Fibroblast of skin of abdomen (primary cell): ENCODE measurements around the gene KRT12.
"Not testable (repeated sequence)": the region's sequence is repeated elsewhere in the genome, so short reads cannot be mapped to it uniquely, and the experiment has no call there.

Experiments
- DNase-seq: peaks from one replicate; pipeline ENCODE4 v3.0.0-alpha.2; 2013

KRT12 gene

DNA sequence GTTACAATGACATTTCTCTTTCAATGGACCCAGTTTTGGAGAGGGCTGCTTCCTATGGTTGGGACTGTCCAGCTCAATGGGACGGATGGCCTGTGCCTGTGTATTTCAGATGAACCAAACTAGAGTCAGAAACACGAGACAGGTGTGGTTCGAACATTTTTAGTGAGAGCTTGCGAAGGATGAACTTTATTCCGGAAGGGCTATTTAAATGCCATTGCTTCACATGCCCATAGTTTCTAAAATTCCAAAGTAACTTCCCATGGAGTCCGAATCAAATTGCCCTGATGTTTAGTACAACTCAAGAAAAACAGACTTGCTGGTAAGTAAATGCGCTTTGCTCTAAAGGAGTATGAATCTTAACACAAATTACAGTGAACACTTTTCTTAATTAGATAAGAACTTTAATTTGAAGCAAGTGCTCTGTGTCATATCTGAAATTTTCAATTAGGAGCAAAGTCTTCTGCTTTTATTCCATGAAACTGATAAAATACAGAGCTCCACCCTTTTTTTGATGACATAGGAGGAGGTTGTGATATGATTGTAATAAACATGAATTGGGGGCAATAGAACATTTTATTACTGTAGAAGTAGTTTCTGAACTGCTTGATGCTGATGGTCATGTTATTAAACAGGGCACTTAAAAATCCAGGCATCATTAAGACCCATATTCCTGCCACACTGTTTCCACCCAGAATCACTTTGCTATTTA, 16.8 kb upstream of the KRT12 start:
- no peak for DNase-seq

DNA sequence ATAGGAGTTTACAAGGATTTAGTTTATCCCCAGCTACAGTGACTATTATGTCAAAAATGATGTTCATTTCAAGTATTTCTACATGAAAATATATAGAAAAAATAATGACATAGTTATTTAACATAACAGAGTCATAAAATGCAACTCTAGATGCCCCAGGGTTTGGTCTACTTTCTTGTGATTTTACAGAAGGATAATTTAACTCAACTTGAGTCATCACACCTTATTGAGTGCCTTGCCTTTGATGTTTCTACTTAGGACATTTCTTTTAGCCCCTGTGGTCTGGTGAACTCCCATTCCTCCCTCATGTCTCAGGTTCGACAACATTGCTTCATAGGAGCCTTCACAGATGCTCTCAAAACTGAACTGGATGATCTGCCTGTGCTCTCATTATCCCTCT, 16.0 kb upstream of the KRT12 start:
- no peak for DNase-seq

DNA sequence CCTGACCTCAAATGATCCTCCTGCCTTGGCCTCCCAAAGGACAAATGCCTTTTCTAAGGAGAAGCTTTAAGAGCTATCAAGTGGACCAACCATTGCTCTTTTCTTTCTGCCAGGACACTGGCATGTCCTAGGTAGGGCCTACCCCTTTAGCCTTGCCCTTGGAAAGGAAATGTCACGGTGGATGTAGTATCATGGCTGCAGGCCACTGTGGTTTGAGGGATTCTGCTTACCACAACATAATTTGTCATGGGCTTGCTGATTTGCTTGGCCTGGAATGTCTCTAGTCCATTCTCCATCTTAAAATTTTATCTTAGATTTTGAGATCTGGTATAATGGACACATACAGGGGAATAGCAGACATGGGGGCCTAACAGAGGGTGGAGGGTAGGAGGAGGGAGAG, 12.0 kb upstream of the KRT12 start:
- no peak for DNase-seq

DNA sequence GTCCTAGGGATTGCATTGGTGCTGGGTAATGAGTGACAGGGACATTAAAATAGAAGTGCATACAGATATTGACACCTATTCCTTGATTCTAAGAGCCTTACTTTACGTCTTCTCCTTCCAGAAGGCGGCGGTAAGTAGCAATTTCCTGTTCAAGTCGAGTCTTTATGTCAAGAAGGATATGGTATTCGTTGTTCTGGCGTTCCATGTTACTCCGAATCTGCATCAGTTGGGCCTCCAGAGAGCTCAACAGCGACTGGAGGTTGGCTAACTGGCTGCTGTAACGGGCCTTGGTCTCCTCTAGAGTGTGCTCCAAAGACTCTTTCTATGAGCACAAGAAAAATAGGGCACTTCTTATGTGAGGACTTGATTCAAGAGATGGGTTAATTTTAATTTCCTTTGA, 11.0 kb upstream of the KRT12 start:
- DNase-seq = no peak

DNA sequence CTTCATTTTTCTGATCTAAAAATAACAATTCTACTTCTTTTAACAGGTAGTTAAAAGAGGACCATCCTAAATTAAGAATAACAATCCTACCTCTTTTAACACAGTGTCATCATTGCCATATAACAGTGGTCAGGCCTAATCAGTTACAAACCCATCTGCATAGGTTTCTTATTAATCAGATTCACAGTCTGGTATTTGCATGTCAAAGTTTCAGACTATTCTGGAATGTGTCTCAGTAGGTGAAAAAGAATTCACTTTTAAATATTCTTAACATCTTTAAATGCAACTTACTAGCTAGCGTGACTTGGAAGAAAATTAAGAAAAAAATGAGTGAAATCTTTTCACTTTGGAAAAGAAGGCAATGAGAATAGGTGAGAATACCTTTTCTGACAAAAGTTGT, 6.8 kb upstream of the KRT12 start:
- DNase-seq = peak; percentile 36

DNA sequence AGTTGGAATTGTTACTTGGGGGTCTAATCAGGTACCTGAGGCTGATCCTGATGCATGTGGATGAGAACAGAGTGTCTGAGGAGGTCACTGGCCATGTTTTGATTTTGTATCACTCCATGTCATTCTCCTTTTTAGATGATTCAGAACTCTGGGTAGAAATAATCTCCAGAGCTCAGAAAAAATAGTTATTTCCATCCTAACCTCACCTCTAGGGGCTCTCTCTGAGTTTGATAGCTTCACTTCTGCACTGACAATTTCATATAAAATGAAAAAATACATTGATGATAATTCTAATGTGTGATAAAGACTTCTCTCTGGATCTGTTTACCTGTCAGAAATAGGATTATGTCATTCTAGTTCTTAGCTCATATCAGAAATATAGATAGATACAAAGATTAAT, 6.2 kb upstream of the KRT12 start:
- DNase-seq = no peak

DNA sequence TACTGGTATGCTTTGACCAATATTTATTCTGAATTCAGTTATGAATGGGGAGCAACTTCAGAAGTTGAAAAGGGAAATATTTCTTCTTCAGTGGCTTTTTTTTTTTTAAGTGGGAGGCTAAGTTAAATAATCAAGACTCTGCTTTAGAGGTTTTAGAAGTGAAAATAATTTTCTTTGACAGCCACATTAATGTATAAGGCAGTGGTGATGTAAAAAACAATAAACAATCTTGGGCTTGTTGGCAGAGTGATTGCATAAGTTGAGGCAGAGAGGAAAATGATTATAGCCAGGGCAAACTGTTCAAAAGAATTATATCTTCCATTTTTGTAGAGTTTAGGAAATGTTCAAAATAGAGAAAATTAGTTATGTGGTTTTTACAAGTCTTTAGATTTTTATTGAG, 5.4 kb upstream of the KRT12 start:
- no peak for DNase-seq

DNA sequence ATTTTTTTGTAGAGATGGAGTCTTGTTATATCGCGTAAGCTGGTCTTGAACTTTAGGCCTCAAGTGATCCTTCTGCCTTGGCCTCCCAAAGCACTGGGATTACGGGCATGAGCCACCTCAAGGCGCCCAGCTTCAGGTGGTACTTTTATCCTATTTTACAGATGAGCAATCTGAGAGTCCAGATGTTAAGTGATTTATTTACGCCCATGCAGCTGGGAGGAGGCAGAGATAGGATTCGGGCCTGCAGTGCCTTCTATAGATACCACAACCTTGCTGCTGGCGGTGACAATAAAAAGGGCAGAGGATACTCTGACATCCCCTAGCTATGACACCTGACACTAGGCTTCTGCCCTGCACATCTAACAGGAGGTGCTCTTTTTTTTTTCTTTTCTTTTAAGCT, 4.3 kb upstream of the KRT12 start:
- DNase-seq = no peak

DNA sequence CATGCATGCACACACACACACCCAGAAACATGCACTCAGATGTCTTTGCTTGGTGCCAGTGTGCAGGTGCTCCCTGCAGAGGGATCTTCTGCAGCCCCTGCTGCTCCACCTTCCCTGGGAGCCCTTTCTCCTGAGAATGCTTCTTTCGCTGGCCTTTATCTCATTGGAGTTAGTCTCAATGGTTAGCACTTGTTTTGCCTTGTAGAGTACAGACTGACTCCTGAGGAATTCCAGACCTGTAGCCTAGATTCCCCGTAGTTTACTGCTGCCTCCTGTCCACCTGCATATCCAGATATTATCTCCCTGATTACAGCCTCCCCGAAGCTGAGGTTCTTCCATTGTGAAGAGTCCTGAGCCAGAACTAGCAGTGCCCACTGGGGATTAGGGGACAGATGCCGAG, 3.1 kb upstream of the KRT12 start:
- DNase-seq = no peak

DNA sequence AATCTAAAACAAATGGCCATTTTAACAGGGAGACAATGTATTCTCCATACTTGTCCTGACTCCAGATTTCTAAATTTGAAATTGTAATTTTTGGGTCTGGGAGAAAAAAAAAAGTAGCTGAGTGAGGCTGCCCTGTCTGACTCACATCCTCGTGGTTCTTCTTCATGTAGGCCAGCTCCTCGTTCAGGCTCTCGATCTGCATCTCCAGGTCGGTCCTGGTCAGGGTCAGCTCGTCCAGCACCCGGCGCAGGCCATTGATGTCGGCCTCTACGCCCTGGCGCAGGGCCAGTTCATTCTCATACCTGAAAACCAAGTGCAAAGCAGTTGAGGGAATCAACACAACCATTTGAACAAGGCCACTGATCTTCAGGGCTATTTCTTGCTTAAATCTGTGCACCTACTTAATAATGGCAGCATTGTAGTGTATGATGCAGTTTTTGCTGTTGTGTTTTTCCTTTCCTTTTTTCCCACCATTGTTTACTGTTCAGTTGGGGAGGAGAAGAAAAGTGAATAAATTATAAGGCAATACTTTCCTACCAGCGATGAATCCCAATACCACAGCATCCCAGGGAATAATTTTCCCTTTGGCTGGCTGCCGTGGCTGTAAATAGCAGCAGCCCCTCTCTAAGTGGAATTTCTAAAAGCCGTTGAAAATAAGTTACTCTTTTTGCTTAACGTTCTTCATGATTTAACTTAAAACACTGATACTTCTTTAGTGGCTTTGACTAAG, 2.2 kb downstream of the KRT12 start:
- DNase-seq = no peak

DNA sequence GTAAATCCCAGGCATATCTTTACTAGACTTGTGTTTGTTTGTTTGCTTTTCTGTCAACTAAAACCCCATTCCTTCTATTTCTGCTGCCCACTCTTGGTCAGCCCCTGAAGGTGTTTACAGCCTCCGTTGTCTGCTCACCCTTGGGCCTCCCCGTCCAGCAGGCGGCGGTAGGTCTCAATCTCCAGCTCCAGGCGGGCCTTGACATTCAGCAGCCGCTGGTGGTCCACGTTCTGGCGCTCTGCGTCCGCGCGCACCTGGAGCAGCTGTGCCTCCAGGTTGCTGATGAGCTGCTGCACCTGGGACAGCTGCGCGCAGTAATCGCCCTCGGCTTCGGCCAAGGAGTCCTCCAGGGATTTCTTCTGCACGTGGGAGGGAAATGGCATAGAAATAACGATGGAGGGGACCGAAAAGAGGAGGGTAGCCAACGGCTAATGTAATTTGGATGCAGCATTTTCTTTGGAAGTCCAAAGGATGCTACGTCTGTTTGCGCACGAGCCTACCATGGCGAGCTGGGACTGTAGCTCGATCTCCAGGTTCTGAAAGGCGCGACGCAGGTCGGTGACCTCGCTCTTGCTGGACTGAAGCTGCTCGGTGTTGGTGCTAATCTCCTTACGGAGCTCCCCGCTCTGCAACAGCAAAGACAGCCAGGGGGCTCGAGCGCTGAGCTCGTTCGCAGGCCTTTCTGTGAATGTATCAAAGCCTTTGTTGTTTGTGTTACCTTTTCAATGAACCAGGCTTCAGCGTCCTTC, 3.9 kb downstream of the KRT12 start:
- peak; percentile 14 for DNase-seq

DNA sequence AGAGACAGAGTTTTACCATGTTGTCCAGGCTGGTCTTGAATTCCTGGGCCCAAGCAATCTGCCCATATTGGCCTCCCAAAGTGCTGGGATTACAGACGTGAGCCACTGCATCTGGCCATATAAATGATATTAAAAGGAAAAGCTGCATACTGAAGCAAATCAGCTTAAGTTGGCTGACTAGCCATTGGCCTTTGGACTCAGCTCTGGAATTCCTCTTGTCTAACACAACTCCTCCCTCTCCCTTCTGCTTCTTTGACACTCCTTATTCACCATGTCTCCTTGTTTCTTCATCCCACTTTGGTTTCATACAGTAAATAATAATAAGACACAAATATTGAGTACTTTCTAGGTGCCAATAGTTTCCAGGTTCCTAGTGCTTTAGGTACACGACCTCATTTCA, 7.5 kb downstream of the KRT12 start:
- DNase-seq = no peak

DNA sequence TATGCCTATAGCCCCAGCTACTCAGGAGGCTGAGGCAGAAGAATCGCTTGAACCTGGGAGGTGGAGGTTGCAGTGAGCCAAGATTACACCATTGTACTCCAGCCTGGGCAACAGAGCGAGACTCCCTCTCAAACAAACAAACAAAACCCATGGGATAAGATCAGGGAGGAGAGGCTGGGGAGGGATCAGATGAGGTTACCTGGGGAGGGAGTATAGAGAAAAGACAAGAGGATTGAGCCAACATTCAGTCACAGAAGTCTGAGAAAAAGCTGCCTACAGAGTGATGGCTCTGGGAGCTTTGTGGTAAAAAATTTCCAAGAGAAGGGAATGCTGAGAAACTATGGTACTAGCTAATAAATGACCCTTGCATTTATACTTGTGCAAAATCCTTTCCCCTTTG, 8.4 kb downstream of the KRT12 start:
- DNase-seq = not testable (repeated sequence)

DNA sequence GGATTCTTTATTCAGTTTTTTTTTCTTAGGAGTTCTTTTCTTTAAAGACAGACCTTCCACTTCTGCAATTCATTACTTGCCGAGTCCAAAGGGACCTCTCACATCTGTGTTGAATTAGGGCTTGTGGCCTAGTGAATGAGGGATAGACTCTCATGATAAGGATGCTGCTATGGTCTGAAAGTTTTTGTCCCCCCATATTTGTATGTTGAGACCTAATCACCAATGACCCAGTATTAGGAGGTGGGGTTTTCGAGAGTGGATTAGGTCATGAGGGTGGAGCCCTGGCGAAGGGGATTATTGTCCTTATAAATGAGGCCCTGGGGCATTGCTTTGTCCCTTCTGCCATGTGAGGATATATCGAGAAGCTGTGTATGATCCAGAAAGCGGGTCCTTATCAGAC, 9.5 kb downstream of the KRT12 start:
- DNase-seq = peak; percentile 79

DNA sequence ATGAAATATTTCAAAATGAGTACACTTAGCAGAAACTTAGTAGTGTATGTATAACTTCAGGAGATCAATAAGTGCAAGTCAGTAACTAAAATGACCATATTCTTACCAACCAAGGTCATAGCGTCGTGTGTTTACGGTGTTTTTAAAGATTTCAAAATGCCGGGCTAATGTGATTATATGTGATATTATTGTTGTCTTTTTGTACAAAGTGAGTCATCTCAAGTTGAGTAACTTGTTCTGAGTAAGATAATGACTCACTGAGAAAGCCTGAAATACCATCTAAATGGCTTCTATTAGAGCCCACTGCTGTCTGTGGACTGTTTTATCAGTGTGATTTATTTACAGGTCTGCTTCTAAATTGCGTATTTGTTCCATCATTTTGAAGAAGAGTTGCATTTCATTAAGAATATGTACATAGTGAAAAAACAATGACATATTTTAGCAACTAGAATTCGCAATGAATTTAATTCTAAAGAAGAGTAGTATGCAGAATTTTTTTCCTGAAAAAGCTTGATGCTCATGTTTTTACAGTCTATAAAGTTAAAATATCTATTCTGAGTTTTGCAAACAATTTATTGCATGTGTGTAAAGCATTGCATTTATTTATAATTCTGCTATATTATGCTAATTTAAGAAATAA, 12.7 kb downstream of the KRT12 start:
- DNase-seq = peak; percentile 89

DNA sequence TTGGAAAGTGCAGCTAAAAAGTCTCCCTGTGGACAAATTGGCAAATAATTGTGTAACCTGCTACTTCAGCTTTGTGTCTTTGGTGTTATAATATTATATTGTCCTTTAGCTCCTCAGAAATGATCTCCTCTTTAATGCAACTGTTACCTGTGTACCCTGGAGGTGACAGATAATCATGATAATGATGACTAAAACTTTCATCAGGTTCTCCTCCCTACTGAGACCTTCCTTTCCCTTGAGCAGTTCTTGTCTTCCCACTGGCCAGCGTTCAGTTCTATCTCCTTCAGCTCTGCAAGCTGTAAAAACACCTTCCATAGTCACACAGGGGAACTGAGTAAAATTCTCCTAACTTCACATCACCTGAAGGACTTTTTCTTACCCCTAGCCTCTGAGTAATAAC, 14.7 kb downstream of the KRT12 start:
- no peak for DNase-seq

DNA sequence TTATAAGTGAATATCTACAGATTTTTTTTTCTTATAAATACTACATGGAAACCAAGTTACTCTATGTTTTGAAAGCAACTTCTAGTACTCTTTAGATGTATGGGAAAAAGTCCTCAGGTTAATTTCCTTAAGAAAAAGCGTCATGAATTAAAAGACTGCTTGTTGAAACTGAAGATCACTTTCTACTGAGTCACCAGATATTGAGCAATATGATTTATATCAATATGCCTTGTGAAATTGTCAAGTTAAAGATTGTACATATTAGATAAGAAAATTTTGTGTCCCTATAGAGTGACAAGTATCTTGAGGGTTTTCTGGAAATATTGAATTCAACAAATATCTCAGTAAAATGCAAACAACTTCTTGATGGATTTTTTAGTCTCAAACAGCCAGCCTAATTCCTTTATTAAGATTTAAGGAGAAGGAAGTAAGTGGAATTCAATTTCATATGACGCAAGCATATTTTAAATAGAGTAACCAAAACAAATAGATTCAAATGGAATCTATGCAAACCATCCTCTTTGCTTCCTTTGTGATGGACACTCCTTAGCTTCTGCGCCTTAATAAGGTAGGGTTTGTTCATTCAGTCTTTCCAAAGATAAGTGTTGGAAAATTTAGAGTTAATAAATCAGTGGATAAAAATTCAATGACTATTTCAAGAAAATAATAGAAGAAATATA, 16.6 kb downstream of the KRT12 start:
- no peak for DNase-seq

DNA sequence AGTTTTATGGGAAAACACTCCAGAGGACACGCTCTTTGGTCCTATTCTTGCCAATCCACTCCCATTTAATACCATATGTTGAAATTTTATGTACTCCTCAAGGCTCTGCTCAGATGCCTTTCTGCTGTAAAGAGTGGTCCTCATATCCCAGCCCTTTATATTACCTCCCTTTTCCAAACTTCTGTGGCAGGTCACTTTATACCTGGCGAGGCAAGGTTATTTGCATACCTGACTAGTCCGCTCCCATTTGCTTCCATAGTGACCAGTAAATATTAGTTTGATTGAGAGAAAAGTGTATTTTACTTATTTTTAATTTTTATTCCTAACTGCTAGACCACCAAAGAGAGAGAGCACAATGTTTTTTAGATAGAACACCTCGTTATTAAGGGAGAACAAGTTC, 17.3 kb downstream of the KRT12 start:
- DNase-seq = no peak

DNA sequence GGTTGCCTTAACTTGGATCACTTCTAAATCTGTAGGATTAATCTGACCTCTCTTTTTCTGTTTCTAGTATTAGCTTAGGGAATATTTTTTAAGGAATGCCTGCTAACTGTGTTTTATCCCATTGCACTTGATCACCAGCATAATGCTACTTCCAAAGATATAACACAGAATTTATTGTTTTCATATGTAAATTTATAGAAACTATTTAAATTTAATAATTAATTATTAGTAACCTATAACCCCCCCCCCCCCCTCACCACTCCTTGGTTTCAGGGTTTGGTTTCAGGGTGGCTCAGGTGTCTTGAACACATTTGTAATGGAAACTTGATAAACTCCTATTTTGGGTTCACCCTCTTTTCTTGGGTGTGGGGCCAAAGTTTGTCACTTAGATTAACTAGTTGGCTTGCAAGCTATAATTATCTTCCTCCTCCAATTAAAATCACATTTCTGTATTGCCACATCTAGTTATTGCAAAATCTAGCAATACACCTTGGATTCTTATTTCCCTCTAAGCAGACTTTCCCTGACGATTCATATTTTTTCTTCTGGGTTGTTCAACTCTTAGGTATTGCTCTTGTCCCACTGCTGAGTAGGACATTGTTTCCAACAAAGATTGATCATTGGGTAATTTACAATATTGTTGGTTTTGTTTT, 18.3 kb downstream of the KRT12 start:
- DNase-seq = no peak

DNA sequence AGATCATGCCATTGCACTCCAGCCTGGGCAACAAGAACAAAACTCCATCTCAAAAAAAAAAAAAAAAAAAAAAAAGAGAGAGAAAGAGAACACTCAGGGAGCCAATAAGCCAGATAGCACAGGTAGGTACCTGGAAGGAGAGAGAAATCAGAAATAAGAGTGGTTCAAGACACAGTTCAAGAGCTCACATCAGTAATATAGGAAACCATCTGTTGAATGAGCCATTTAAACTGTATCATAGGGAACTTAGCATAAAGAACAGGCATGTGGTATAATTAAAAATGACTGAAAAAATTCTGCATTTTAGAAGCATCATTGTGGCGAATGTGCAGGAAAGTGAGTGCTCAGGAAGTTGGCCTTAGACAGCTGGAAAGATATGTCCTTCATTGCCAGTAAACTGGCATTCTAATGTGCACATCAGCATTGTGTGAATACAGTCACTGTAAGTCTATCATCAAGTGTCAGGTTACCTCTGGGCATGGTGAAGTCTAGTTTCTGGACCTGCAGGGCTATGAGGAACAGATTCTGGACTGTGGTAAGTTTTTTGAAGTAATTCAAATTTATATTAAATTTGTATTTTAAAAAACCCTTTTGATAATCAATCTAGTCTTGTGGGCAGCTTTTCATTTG, 20.4 kb downstream of the KRT12 start:
- DNase-seq = no peak

DNA sequence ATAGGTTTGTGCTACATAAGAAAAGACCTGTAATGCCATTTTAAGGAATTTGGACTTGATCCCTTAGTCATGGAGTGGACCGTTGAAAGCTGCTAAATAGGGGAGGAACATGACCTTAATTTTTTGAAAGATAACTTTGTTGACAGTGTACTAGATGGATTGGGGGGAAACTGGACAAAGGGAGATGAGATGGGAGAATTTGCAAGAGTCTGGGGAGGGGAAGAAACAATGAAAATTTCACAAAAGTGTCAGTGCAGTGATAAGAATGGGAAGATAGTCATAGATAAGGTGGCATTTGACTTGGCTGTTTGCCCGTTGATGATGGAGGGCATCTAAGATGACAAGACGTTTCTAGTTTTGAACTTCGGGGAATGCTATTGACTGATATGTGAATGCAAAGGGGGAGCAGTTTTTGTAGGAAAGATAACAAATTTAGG, 22.3 kb downstream of the KRT12 start:
- no peak for DNase-seq

DNA sequence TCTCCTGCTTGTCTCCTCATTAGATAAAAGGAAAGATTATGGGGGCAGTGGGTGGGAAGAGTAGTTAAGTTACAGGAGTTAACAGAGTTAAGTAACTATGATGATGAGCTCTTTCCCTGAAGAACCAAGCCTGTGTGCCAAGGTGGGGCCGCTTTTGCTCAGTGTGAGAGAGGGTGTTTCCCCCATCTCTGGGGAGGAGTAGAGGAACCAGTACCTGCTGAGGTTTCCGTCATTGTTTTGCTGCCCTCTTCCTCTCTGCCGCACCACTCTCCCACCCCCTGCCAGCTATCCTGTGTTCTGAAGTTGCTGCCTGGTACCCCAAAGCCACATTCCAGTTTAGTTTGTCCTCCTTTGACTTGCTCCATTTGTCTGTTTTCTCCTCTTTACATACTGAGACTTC, 23.8 kb downstream of the KRT12 start:
- no peak for DNase-seq
